Kidney (tissue), 14 donors: ENCODE measurements around the gene GTPBP6. TPM values are rescaled to one million over a fixed set of nuclear protein-coding genes. Genes with fewer than 3 reads are reported as not detected.
A peak's percentile ranks its signal among the peaks of the same experiment; 100 is the strongest.

Experiments used
- DNase-seq, 5 donors: peaks; one replicate each; pipeline ENCODE4 v3.0.0-alpha.2; 2013 to 2020
- FAIRE-seq: peaks from 2 replicates; lab custom pipeline; 2012; peaks lifted over from hg19 to GRCh38; lab: Jason Lieb, UNC
- H3K27ac ChIP-seq, 2 donors: one replicate each; pipeline ENCODE4 v1.7.0; 2013; ENCODE audit warnings: low read depth in 2 of 2, low read length in 2 of 2, inconsistent platforms in 1 of 2
- H3K27me3 ChIP-seq: one replicate; pipeline ENCODE4 v1.7.1; 2013; ENCODE audit warnings: low read length, inconsistent platforms; ENCODE audit not compliant: control insufficient read depth, insufficient read depth
- H3K36me3 ChIP-seq, 3 donors: one replicate each; pipeline versions ENCODE4 v1.7.0 to v1.7.1; 2013; ENCODE audit warnings: low read length in 3 of 3, control low read depth in 1 of 3, inconsistent platforms in 1 of 3; ENCODE audit not compliant: insufficient read depth in 3 of 3, control insufficient read depth in 2 of 3
- H3K4me1 ChIP-seq, 3 donors: one replicate each; pipeline versions ENCODE4 v1.7.0 to v1.7.1; 2013; ENCODE audit warnings: low read length in 3 of 3, inconsistent platforms in 1 of 3, low read depth in 1 of 3; ENCODE audit not compliant: control insufficient read depth in 2 of 3, insufficient read depth in 2 of 3
- H3K4me3 ChIP-seq, 3 donors: one replicate each; pipeline versions ENCODE4 v1.7.0 to v1.8.1; 2013; ENCODE audit warnings: low read length in 3 of 3, control low read depth in 1 of 3, inconsistent platforms in 1 of 3
- H3K9ac ChIP-seq, 3 donors: one replicate each; pipeline versions ENCODE4 v1.7.0 to v1.7.1; 2013; ENCODE audit warnings: low read length in 3 of 3, control low read depth in 1 of 3, inconsistent platforms in 1 of 3
- H3K9me3 ChIP-seq, 3 donors: one replicate each; pipeline versions ENCODE4 v1.7.0 to v1.7.1; 2013; ENCODE audit warnings: low read length in 3 of 3, control low read depth in 1 of 3, inconsistent platforms in 1 of 3; ENCODE audit not compliant: control insufficient read depth in 2 of 3, insufficient read depth in 1 of 3
- CTCF ChIP-seq: IDR thresholded peaks from 3 replicates; pipeline ENCODE4 v1.5.1; 2012; ENCODE audit warnings: mild to moderate bottlenecking, moderate library complexity, borderline replicate concordance; ENCODE audit not compliant: insufficient read depth; ENCODE audit errors: extremely low read depth
- intact Hi-C: fragments of 100-400 bp; cut with DNase I; formaldehyde crosslinking; loops from one replicate; pipeline ENCODE4 v1.11.1; 2022
- polyA plus RNA-seq: library from polyadenylated mRNA; stranded (reverse); fragments of 350-450 nt; fragmentation: Illumina TruSeq; extraction: RNeasy Lipid Tissue Mini Kit (QIAGEN cat#74804); gene quantifications from one replicate; pipeline ENCODE4 v1.2.3, GENCODE V29; 2014; ENCODE audit warnings: low read depth, low replicate concordance; ENCODE audit not compliant: insufficient read depth
- total RNA-seq: library from RNA; stranded (reverse); fragmentation: NEBNext Ultra II Directional; extraction: Animal tissue kit (Norgen Biotek cat#: 25700); gene quantifications from one replicate; pipeline ENCODE4 v1.2.1, GENCODE V29; 2021
- donor health status: control.
- donor health status: control.
- donor health status: control.
- donor health status: control.
- donor health status: control.
- donor health status: DM: yes; HTN: yes; CAD: no.
- donor health status: Normal renal cell carcinoma (clear cell type).

GTPBP6 gene
- total and polyA plus RNA-seq, 2 donors from 2014 or later: 50.1 to 61.9 TPM

GRCh38 chrX:292900-293897, 25.4 kb downstream of the GTPBP6 start:
- peaks cover 0 to 7% (median 4%) of the 10 kb centered on the region in 3 donors for H3K36me3 ChIP-seq
- H3K9me3 ChIP-seq: no peaks in the 10 kb centered on the region
- no peaks in the 10 kb centered on the region for H3K4me1 ChIP-seq
- H3K27ac ChIP-seq: no peak overlapping the region
- intact Hi-C loops: no loop called here
- FAIRE-seq (no peak), DNase-seq (peak in 1 of 5 donors; percentile 68)
- TF ChIP-seq CTCF: no peak
- no peak overlapping the region for H3K4me3 ChIP-seq
- no peaks in the 10 kb centered on the region for H3K27me3 ChIP-seq
- no peak overlapping the region for H3K9ac ChIP-seq

DNA sequence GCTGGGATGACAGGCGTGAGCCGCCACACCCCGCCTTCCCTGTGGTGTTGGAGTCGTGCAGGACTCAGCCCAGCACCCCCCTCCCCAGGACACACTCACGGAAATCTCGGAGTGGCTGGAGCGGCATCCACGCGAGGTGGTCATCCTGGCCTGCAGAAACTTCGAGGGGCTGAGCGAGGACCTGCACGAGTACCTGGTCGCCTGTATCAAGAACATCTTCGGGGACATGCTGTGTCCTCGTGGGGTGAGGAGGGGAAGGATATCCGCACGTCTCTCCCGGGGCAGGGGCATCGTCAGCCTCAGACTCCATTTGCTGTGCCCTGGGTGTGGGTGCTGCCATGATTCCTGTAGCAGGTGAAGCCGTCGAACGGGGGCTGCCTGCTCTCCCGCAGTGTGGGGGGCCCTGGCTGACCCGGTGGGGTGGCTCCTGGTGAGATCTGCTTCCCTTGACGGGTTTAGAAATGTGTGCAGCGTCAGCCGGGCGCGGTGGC, 27.1 kb downstream of the GTPBP6 start:
- H3K9me3 ChIP-seq: no peaks in the 10 kb centered on the region
- H3K4me3 ChIP-seq: no peak overlapping the region
- H3K36me3 ChIP-seq: peaks cover 0 to 7% (median 4%) of the 10 kb centered on the region in 3 donors
- H3K4me1 ChIP-seq: no peaks in the 10 kb centered on the region
- no peaks in the 10 kb centered on the region for H3K27me3 ChIP-seq
- no peak for FAIRE-seq
- no peak overlapping the region for H3K9ac ChIP-seq
- TF ChIP-seq CTCF: no peak
- H3K27ac ChIP-seq: no peak overlapping the region
- DNase-seq: peak in 1 of 5 donors; percentile 68
- intact Hi-C loops: no loop called here

GRCh38 chrX:290476-291166, 28.0 kb downstream of the GTPBP6 start:
- peak in 1 of 5 donors; percentile 66 for DNase-seq
- H3K36me3 ChIP-seq: peaks cover 0 to 7% (median 4%) of the 10 kb centered on the region in 3 donors
- intact Hi-C loops: no loop called here

More at GRCh38 chrX:290476-291166, 28.0 kb downstream of the GTPBP6 start:
- no peak overlapping the region for H3K27ac ChIP-seq
- TF ChIP-seq CTCF: no peak
- H3K27me3 ChIP-seq: no peaks in the 10 kb centered on the region
- H3K9ac ChIP-seq: no peak overlapping the region
- no peaks in the 10 kb centered on the region for H3K4me1 ChIP-seq
- no peaks in the 10 kb centered on the region for H3K9me3 ChIP-seq
- FAIRE-seq: no peak
- H3K4me3 ChIP-seq: no peak overlapping the region
